ENCODE results near the gene NLRX1.

NLRX1 gene

GRCh38 chr11:119144825-119145486, 23.6 kb upstream of the NLRX1 start:
- Histone ChIP-seq H3K36me3 (ENCODE audit: low read length) (no peaks in the 10 kb centered on the region), H3K9ac (ENCODE audit: low read length) (no peak overlapping the region)

DNA sequence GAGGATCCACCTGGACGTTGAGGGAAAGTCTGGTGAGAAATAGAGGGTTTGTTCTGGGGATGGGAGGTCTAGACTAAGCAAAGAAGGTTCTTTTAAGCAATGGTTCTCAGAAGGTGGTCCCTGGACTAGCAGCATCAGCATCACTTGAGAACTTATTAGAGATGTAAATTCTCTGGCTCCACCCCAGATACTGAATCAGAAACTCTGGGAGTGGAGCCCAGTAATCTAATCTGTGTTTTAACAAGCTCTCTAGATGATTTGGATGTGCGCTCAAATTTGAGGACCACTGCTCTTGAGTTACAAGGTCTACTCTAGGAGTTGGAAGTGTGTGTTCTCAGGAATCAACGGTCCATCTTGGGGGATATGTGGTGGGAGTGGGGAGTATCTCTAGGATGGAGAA, 23.0 kb upstream of the NLRX1 start:
- H3K9me3 ChIP-seq (ENCODE audit: insufficient read depth, low read length): no peaks in the 10 kb centered on the region
- no peak overlapping the region for H3K4me2 ChIP-seq (ENCODE audit: low read depth, low read length, poor library complexity, severe bottlenecking)
- no peaks in the 10 kb centered on the region for H3F3A ChIP-seq (ENCODE audit: insufficient read depth)
- H3K27ac ChIP-seq (ENCODE audit: low read depth, low read length): no peak overlapping the region
- no peaks in the 10 kb centered on the region for H3K36me3 ChIP-seq (ENCODE audit: low read length)
- H3K79me2 ChIP-seq (ENCODE audit: insufficient read depth, low read length): no peaks in the 10 kb centered on the region
- no peaks in the 10 kb centered on the region for H3K27me3 ChIP-seq (ENCODE audit: low read length)
- no peak overlapping the region for H2AFZ ChIP-seq (ENCODE audit: low read depth, low read length, severe bottlenecking)
- H4K20me1 ChIP-seq (ENCODE audit: low read depth, low read length): no peaks in the 10 kb centered on the region
- no peak overlapping the region for H3K4me3 ChIP-seq (ENCODE audit: insufficient read depth, low read length, poor library complexity, severe bottlenecking)
- no peaks in the 10 kb centered on the region for H3K9me2 ChIP-seq (replicated peaks; ENCODE audit: insufficient read depth, low read length)
- no peak overlapping the region for H3K9ac ChIP-seq (ENCODE audit: low read length)
- TF ChIP-seq CTCF (IDR thresholded peaks at IDR 0.05; ENCODE audit: insufficient read depth, low read length, poor library complexity, severe bottlenecking): no peak
- TF ChIP-seq EZH2phosphoT487 (conservative IDR thresholded peaks at IDR 0.05; ENCODE audit: low read length): no peak

More at GRCh38 chr11:119144825-119145486, 23.6 kb upstream of the NLRX1 start:
- TF ChIP-seq CTCF (IDR thresholded peaks at IDR 0.05; ENCODE audit: insufficient read depth, low read length, poor library complexity, severe bottlenecking) (no peak), EZH2phosphoT487 (conservative IDR thresholded peaks at IDR 0.05; ENCODE audit: low read length) (no peak)
- Histone ChIP-seq H3K9me2 (replicated peaks; ENCODE audit: insufficient read depth, low read length) (no peaks in the 10 kb centered on the region), H3K4me3 (ENCODE audit: insufficient read depth, low read length, poor library complexity, severe bottlenecking) (no peak overlapping the region), H3K9me3 (ENCODE audit: insufficient read depth, low read length) (no peaks in the 10 kb centered on the region), H3K79me2 (ENCODE audit: insufficient read depth, low read length) (no peaks in the 10 kb centered on the region), H2AFZ (ENCODE audit: low read depth, low read length, severe bottlenecking) (no peak overlapping the region), H3K4me2 (ENCODE audit: low read depth, low read length, poor library complexity, severe bottlenecking) (no peak overlapping the region), H3K27ac (ENCODE audit: low read depth, low read length) (no peak overlapping the region), H3F3A (ENCODE audit: insufficient read depth) (no peaks in the 10 kb centered on the region), H3K27me3 (ENCODE audit: low read length) (no peaks in the 10 kb centered on the region), H4K20me1 (ENCODE audit: low read depth, low read length) (no peaks in the 10 kb centered on the region)

- TF ChIP-seq EZH2phosphoT487 (conservative IDR thresholded peaks at IDR 0.05; ENCODE audit: low read length) (no peak), CTCF (IDR thresholded peaks at IDR 0.05; ENCODE audit: insufficient read depth, low read length, poor library complexity, severe bottlenecking) (no peak)
- Histone ChIP-seq H3K9me2 (replicated peaks; ENCODE audit: insufficient read depth, low read length) (no peaks in the 10 kb centered on the region), H3K4me3 (ENCODE audit: insufficient read depth, low read length, poor library complexity, severe bottlenecking) (no peak overlapping the region), H3F3A (ENCODE audit: insufficient read depth) (no peaks in the 10 kb centered on the region), H3K36me3 (ENCODE audit: low read length) (no peaks in the 10 kb centered on the region), H2AFZ (ENCODE audit: low read depth, low read length, severe bottlenecking) (no peak overlapping the region), H3K27me3 (ENCODE audit: low read length) (no peaks in the 10 kb centered on the region), H3K27ac (ENCODE audit: low read depth, low read length) (no peak overlapping the region), H4K20me1 (ENCODE audit: low read depth, low read length) (no peaks in the 10 kb centered on the region), H3K4me2 (ENCODE audit: low read depth, low read length, poor library complexity, severe bottlenecking) (no peak overlapping the region), H3K79me2 (ENCODE audit: insufficient read depth, low read length) (no peaks in the 10 kb centered on the region), H3K9me3 (ENCODE audit: insufficient read depth, low read length) (no peaks in the 10 kb centered on the region), H3K9ac (ENCODE audit: low read length) (no peak overlapping the region)
These were observed 20.8 kb upstream of the NLRX1 start for GRCh38 chr11:119147604-119148333.

Data from SU-DHL-6 (cell line).